ENCODE results near the gene CCPG1.
"Not testable (repeated sequence)": the region's sequence is repeated elsewhere in the genome, so short reads cannot be mapped to it uniquely, and the experiment has no call there.

The CCPG1 gene

GRCh38 chr15:55420171-55420866 lies 12.2 kb upstream of the CCPG1 start:
- POLR2A ChIA-PET = no interaction called here
- Histone ChIP-seq H3K9me3 (ENCODE audit: control insufficient read depth, insufficient read depth, low read depth, low read length) (no peaks in the 10 kb centered on the region), H3K27ac (ENCODE audit: extremely low read depth, low read depth, low read length) (no peak overlapping the region), H3K4me1 (ENCODE audit: control insufficient read depth, insufficient read depth, low read length) (peaks cover 2% of the 10 kb centered on the region; the same call in 1 of the 2 replicates), H3K36me3 (ENCODE audit: control insufficient read depth in 2 of 2, insufficient read depth in 1 of 2, low read length in 2 of 2) (no peaks in the 10 kb centered on the region), H3K4me3 (ENCODE audit: low read depth, low read length) (no peak overlapping the region)
- CTCF ChIA-PET = interaction anchor here (0.7 to 1.8 kb wide), 2 partner anchors 14 to 19 kb away, joined by 4 to 5 read pairs; no protein-coding TSS in a partner anchor
- no peak for TF ChIP-seq ZNF311 (tag by site-specific recombination; IDR thresholded peaks at IDR 0.05; ENCODE audit: borderline replicate concordance)

DNA sequence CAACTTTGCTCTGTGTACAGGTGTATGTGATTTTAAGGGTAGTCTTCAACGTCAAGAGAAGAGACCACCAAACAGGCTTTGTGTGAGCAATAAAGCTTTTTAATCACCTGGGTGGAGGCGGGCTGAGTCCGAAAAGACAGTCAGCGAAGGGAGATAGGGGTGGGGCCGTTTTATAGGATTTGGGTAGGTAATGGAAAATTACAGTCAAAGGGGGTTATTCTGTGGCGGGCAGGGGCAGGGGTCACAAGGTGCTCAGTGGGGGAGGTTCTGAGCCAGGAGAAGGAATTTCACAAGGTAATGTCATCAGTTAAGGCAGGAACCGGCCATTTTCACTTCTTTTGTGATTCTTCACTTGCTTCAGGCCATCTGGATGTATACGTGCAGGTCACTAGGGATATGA lies 9.5 kb upstream of the CCPG1 start:
- H3K27ac ChIP-seq (ENCODE audit: extremely low read depth, low read depth, low read length); H3K9me3 ChIP-seq (ENCODE audit: control insufficient read depth, insufficient read depth, low read depth, low read length); H3K4me1 ChIP-seq (ENCODE audit: control insufficient read depth, insufficient read depth, low read length); POLR2A ChIA-PET; H3K4me3 ChIP-seq (ENCODE audit: low read depth, low read length); H3K36me3 ChIP-seq (ENCODE audit: control insufficient read depth in 2 of 2, insufficient read depth in 1 of 2, low read length in 2 of 2): not testable (repeated sequence)
- CTCF ChIA-PET = interaction anchor here (0.6 kb wide), 2 partner anchors 10 to 11 kb away, joined by 4 to 5 read pairs; no protein-coding TSS in a partner anchor
- TF ChIP-seq GLIS1 (tag by site-specific recombination; IDR thresholded peaks at IDR 0.05) (peak; percentile 56), KLF1 (tag by site-specific recombination; IDR thresholded peaks at IDR 0.05) (peak; percentile 46; the same call in 1 of the 2 replicates)
- TF ChIP-seq, protein P1, sequence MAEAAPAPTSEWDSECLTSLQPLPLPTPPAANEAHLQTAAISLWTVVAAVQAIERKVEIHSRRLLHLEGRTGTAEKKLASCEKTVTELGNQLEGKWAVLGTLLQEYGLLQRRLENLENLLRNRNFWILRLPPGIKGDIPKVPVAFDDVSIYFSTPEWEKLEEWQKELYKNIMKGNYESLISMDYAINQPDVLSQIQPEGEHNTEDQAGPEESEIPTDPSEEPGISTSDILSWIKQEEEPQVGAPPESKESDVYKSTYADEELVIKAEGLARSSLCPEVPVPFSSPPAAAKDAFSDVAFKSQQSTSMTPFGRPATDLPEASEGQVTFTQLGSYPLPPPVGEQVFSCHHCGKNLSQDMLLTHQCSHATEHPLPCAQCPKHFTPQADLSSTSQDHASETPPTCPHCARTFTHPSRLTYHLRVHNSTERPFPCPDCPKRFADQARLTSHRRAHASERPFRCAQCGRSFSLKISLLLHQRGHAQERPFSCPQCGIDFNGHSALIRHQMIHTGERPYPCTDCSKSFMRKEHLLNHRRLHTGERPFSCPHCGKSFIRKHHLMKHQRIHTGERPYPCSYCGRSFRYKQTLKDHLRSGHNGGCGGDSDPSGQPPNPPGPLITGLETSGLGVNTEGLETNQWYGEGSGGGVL (tag by site-specific recombination; IDR thresholded peaks at IDR 0.05) = peak; percentile 69

GRCh38 chr15:55408976-55409375 lies 817 bp upstream of the CCPG1 start:
- not testable (repeated sequence) for H3K4me1 ChIP-seq (ENCODE audit: control insufficient read depth, insufficient read depth, low read length); H3K36me3 ChIP-seq (ENCODE audit: control insufficient read depth in 2 of 2, insufficient read depth in 1 of 2, low read length in 2 of 2); H3K9me3 ChIP-seq (ENCODE audit: control insufficient read depth, insufficient read depth, low read depth, low read length)
- POLR2A ChIA-PET = interaction anchor here (0.6 to 2.5 kb wide), 4 partner anchors 10 to 212 kb away, joined by 3 to 12 read pairs (median 6); partner anchors contain the start of genes PIGB, PIGBOS1 and RSL24D1
- CTCF ChIA-PET = interaction anchor here (0.7 to 1.1 kb wide), 5 partner anchors 22 to 931 kb away, joined by 3 to 4 read pairs (median 3); no protein-coding TSS in a partner anchor
- peak overlapping the region; percentile 51 for H3K4me3 ChIP-seq (ENCODE audit: low read depth, low read length)
- peak overlapping the region; percentile 62 for H3K27ac ChIP-seq (ENCODE audit: extremely low read depth, low read depth, low read length)

DNA sequence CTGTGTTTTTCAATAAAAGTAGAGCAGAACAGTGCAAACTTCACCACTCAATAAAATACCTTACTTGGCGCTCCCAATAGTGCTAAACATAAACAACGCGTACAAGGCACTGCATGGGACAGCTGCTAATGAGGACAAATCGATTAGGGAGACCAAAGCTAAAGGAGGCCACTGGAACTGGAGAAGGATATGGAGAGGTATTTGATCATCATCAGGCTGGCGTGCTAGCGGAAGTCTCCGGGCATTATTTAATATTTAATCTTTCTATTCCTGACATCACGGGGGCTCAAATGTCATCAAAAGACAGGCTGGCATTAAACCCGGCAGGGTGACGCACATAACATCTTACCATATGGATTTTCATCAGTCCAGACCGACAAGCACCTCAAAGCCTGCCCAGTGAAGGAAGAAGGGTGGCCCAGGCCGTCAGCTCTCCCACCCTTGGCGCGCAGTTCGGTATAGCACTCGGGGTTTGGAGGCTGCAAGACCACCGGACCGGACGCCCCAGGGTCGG lies 604 bp downstream of the CCPG1 start:
- no peaks in the 10 kb centered on the region; the same call in 1 of the 2 replicates for H3K4me1 ChIP-seq (ENCODE audit: control insufficient read depth, insufficient read depth, low read length)
- TF ChIP-seq ZNF223 (tag by site-specific recombination; IDR thresholded peaks at IDR 0.05) (peak; percentile 78; the same call in 1 of the 2 replicates), ZNF629 (tag by site-specific recombination; IDR thresholded peaks at IDR 0.05) (peak; percentile 67; the same call in 1 of the 2 replicates), ZBTB21 (tag by site-specific recombination; IDR thresholded peaks at IDR 0.05) (peak; percentile 69), ZNF843 (tag by site-specific recombination; IDR thresholded peaks at IDR 0.05) (0 out of 2 replicates have a peak, but pooled peaks have one; percentile 7), ZNF777 (tag by site-specific recombination; IDR thresholded peaks at IDR 0.05; ENCODE audit: borderline replicate concordance) (0 out of 2 replicates have a peak, but pooled peaks have one; percentile 17), OVOL3 (tag by site-specific recombination; IDR thresholded peaks at IDR 0.05) (no peak), SALL2 (tag by site-specific recombination; IDR thresholded peaks at IDR 0.05; ENCODE audit: borderline replicate concordance) (no peak)
- POLR2A ChIA-PET = interaction anchor here (1.4 to 2.5 kb wide), 2 partner anchors 89 to 211 kb away, joined by 7 to 12 read pairs; partner anchors contain the start of genes PIGB, PIGBOS1 and RSL24D1
- peak overlapping the region; percentile 82 for H3K27ac ChIP-seq (ENCODE audit: extremely low read depth, low read depth, low read length)
- H3K4me3 ChIP-seq (ENCODE audit: low read depth, low read length) = peak overlapping the region; percentile 59
- no peaks in the 10 kb centered on the region for H3K36me3 ChIP-seq (ENCODE audit: control insufficient read depth in 2 of 2, insufficient read depth in 1 of 2, low read length in 2 of 2)
- CTCF ChIA-PET = interaction anchor here (0.7 to 0.9 kb wide), 2 partner anchors 32 to 59 kb away, joined by 3 read pairs; no protein-coding TSS in a partner anchor
- no peaks in the 10 kb centered on the region for H3K9me3 ChIP-seq (ENCODE audit: control insufficient read depth, insufficient read depth, low read depth, low read length)
